ENCODE results near the gene SLC35B4.

Gene SLC35B4, protein sequence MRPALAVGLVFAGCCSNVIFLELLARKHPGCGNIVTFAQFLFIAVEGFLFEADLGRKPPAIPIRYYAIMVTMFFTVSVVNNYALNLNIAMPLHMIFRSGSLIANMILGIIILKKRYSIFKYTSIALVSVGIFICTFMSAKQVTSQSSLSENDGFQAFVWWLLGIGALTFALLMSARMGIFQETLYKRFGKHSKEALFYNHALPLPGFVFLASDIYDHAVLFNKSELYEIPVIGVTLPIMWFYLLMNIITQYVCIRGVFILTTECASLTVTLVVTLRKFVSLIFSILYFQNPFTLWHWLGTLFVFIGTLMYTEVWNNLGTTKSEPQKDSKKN

DNA sequence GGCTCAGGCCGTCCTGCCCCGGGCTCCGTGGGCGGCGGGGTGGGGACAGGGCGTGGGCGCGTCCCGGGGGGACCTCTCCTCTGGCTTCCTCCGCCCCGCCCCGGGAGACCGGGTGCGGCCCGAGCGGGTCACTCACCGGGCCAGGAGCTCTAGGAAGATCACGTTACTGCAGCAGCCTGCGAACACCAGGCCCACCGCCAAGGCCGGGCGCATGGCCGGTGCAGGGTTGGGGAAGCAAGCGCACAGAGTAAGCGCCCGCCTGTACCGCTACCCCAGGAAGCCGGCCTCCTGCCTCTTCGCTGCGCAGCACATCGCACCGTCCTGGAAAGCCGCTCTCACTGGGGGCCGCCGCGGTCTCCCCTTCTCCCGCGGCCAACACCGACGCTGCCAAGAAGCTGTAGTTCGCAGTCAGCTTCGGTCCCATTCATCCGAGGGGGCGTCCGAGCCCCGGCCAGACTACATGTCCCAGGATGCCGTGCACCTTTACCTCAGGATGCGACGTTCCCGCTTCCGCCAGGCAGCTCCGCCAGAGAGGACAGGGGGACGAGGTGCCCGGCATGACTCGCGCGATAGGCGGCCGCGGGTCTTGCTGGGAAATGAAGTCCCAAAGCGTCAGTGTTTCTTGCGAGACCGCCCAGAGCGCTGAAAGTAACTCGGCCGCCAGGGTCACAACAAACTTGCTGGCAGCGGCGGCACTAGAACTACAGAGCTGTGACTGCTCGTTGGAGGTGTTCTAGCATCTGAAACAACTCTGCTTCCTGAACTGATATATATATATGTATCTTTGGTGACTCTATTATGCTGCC, at the start of gene SLC35B4:
TSS of gene SLC35B4 (minus strand) at position 392 of the 806 bp plus-strand sequence. CDS start at position 213, 179 bp downstream.
- DNase-seq (ENCODE audit: low read depth in 2 of 2), result peak; percentile 85 to 95

GRCh38 chr7:134366481-134366880, 49.8 kb upstream of the SLC35B4 start:
- no peak for DNase-seq (ENCODE audit: low read depth in 2 of 2)

DNA sequence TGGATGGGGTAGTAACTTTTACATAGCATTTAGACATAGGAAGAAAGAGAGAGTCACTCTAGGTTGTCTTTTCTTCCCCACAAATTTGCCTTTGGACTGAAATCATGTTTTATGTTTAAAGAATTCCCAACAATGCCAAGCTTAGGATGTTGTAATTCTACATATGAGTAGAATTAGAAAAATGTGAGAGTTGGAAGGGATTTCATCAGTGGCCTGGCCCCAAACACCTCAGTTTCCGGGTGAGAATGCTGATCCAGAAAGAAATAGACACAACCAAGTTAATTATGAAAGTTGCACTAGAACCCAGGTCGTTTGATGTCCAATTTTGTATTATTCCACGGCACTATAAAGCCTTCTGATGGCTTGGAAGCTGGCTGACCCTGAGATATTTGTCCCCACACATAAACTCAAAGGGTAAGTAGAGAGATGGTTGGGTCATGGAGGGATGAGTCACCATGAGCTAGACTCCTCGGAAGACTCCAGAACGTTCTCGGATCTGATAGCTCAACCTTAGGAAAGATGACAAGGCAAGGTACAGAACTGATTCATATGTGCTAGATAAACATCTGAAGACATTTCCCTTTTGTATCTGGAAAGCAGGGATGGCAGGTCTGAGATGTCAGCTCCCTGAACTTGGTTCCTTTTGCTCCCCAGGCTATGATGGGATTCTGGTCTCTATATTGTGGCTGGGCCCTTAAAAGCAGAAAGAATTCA, 48.8 kb upstream of the SLC35B4 start:
- DNase-seq (ENCODE audit: low read depth in 2 of 2), result no peak

DNA sequence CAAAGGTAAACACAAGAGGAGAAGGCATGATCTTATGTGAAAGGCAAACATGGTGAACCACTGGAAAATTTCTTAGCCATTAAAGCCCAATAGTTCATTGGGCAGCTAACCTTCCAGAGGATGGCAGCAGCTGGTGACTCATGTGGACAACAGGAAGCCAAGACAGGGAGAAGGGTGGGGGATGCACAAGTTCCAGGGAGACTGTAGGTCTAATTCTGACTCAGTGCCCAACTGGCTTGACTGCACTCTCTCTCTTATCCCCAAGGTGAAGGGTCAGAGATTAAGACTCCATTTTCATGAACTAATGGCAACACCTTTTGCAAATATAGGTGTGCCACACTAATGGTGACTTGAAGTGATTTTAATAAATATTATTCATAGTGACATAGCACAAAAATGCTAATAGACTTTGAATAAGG, 47.9 kb upstream of the SLC35B4 start:
- no peak for DNase-seq (ENCODE audit: low read depth in 2 of 2)

DNA sequence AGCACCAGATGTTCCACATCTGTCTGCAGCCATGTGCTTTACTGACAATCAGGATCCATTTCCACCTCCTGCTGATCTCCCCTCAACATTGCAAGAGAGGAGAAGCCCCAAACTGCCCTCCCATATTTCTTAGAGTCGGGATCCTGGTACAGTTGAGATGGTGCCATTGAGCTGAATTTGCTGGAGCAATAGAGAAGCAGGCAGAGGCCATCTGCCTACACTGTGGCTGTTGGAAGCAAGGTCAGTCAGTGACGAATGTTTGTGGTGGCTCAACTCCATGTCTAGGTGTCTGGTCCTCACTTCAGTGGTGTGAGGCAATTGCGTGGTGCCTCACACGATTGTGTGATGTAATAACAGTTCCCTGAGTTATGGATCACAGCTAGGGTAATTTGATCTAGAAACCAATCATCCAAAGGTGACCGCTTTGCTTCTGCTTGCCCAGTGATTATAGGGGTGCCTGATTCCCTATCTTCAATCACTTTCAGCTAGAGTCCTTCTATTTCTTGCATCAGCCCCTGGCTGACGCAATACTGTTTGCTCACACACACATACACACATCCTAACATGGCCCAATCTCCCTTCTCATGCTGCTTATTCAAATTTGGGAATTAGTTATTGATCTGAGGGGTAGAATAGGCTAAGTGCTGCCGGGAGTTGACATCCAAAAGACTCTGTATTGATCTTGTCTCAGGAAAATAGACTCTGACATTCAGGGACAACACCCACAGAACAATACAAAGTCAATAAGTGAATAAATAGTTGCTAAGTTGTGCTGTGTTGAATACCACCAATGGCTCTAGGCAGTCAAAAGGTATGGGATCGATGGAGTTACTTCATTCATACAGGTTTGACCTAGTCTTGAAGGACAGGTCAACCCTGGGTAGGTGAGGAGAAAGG, 46.1 kb upstream of the SLC35B4 start:
- no peak for DNase-seq (ENCODE audit: low read depth in 2 of 2)

GRCh38 chr7:134359787-134360432, 43.2 kb upstream of the SLC35B4 start:
- no peak for DNase-seq (ENCODE audit: low read depth in 2 of 2)

DNA sequence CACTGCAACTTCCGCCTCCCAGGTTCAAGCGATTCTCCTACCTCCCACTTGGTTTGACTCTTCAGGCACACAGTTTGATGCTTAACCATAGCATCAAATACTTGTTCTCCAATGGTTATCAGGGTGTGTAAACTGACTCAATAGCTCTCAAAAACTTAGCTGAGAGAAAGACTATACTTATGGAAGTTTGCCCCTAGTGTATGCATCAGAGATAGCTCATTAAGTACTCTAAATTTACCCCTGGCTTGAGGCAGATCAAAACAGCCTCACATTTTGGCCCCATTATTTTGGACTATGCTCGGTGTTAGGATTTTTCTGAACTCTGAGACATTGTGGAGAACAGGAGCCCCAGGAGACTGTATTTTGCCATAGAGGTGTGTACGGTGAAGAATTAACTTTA, 40.8 kb upstream of the SLC35B4 start:
- no peak for DNase-seq (ENCODE audit: low read depth in 2 of 2)

DNA sequence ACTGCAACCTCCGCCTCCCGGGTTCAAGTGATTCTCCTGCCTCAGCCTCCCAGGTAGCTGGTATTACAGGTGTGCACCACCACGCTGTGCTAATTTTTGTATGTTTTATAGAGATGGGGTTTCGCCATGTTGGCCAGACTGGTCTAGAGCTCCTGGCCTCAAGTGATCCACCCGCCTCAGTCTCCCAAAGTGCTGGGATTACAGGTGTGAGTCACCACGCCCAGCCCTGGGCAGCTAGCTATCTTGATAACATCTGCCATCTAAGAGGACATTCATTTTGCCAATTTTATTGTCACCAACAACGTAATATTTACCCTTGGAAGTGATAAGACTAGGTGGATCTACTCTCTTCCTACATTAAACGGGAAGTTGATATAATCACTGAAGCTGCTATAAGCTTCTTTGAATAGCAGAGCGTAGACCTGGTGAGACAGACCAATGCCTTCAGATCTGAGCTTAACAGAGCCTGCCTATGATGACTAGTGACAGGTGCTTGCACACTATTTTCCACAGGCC, 39.7 kb upstream of the SLC35B4 start:
- DNase-seq (ENCODE audit: low read depth in 2 of 2), result no peak

DNA sequence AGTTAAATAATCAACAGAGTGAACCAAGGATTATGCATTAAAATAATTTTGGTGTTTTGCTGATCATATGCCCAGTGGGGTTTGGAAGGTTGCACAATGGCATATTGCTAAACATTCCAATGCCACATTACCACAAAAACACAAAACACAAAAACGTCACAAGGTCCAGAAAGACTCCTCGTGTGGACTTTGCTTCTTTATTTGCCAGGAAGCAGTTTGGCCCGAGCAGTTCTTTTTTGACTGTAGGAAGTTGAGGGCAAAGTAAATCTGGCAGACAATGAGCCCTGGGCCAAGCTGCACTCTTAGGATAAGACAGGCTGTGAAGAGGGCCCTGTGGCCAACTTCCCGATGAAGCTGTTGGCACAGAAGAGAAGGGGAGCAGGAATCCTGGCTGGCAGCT, 39.2 kb upstream of the SLC35B4 start:
- no peak for DNase-seq (ENCODE audit: low read depth in 2 of 2)

DNA sequence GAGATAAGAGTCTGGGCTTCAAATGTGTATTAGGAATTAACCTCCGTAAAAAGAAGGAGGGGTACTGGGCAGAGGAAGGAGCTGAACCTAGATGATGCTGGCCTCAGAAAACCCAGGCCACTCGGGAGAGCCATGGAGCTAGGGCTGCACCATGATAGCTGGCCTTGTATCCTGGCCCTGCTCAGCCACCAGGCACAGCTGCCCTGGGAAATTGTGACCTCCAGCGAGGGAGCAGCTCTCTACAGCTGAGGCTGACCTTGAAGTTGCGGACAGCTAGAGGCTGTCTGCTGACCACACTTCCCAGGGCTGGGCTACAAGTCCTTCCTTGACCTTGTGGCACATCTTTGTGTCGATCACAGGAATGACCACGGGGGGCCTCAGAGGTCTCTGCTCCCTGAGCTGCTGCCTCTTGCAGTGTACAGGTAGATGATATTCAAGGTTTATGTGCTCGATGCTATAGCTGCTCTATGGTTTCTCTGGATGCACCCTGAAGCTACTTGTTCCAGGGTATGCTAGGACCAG, 38.3 kb upstream of the SLC35B4 start:
- DNase-seq (ENCODE audit: low read depth in 2 of 2), result no peak

- no peak for DNase-seq (ENCODE audit: low read depth in 2 of 2)
Observed at GRCh38 chr7:134353411-134353810, 36.7 kb upstream of the SLC35B4 start.

DNA sequence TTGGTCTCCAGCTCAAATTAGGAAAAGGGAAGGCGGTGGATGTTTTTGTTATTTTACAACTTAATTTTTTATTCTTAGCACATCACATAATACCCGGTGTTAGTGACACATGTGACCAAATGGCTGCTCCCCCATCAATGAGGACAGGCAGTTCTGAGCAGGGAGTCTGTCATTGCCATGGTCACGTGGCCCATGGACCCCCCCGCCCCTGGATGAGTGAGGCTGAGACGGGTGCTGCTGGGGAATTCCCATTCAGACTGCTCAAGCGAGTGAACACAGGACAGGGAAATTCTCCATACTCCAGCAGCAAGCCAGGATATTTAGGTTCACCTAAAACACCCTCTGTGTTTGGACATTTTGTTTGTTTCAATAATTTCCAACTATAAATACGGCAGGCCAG, 34.7 kb upstream of the SLC35B4 start:
- no peak for DNase-seq (ENCODE audit: low read depth in 2 of 2)

GRCh38 chr7:134350709-134351108, 34.0 kb upstream of the SLC35B4 start:
- no peak for DNase-seq (ENCODE audit: low read depth in 2 of 2)

- no peak for DNase-seq (ENCODE audit: low read depth in 2 of 2)
Observed at GRCh38 chr7:134347567-134347966, 30.8 kb upstream of the SLC35B4 start.

GRCh38 chr7:134343796-134344195, 27.1 kb upstream of the SLC35B4 start:
- no peak for DNase-seq (ENCODE audit: low read depth in 2 of 2)

GRCh38 chr7:134343136-134343535, 26.4 kb upstream of the SLC35B4 start:
- DNase-seq (ENCODE audit: low read depth in 2 of 2), result no peak

DNA sequence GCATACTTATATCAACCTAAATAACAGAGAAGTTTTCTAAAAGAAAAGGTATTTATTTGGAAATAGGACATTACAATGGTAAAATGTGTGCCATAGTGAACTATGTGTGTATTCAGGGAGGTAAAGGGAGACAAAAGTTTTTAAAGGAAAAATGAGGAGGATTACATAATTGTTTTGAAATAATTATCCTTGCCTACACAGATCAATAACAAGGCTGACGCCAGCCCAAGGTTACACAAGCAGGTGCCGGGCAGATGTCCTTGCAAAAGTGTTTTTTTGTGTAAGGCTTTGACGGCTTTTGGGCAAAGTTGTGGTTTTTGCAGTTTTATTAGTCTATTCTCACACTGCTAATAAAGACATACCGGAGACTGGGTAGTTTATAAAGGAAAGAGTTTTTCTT, 22.7 kb upstream of the SLC35B4 start:
- DNase-seq (ENCODE audit: low read depth in 2 of 2), result no peak

DNA sequence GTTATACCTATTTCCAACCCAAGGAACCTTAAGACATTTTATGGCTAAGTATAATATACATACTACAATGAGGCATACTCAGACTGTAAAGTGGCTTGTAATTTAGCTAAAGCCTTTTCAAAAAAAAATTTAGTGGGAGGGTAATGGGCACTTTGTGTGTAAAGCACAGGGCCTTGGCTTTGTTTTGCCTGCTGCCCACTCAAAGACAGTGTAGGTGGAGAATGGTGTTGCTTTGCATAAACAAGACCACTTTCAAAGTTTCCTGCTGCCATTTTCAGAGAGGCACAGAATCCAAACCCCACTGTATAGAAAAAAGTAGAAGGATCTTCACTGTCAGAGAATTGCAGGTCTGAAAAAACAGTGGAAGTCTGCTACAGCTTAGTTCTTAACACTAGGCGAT, 21.2 kb upstream of the SLC35B4 start:
- DNase-seq (ENCODE audit: low read depth in 2 of 2), result no peak

DNA sequence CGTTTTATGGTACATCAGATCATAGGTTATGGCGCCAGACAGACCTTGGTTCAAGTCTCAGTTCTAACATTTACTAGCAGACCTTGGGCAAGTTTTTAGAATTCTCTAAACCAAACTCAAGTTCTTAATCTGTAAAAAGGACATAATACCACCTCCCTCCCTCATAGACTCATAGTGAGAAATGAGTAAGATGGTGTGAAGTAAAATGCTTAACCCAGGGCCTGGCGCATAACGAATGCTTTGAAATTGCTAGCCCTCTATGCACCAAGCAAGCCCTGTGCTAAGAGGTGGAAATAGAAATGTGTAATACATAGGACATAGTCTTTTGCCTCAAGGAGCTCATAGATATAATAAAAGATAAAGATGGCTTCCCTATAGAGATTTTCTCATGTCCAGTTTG, 17.7 kb upstream of the SLC35B4 start:
- no peak for DNase-seq (ENCODE audit: low read depth in 2 of 2)

- no peak for DNase-seq (ENCODE audit: low read depth in 2 of 2)
Observed at GRCh38 chr7:134333943-134334342, 17.2 kb upstream of the SLC35B4 start.

- no peak for DNase-seq (ENCODE audit: low read depth in 2 of 2)
Observed at GRCh38 chr7:134332892-134333291, 16.2 kb upstream of the SLC35B4 start.

Measured in stimulated activated CD4-positive, alpha-beta T cell treated with anti-CD3 and anti-CD28 coated beads, Interleukin-4, amount 100 ng/mL, for 48 hours (primary cell).